Esophagus mucosa (tissue), 1 donor: Measurements from ENCODE around the gene NEO1. TPM values are rescaled to one million over a fixed set of nuclear protein-coding genes. Genes with fewer than 3 reads are reported as not detected.

Experiments used
- ATAC-seq: fragments of 200-7000 bp; cut with Tn5 transposase; one replicate; pipeline ENCODE4 v1.9.1; 2020
- total RNA-seq: library from RNA; stranded (reverse); gene quantifications from one replicate; pipeline ENCODE4 v1.2.4, GENCODE V29; 2023
- donor health status: DM: yes; HTN: yes; CAD: no.

NEO1 gene
- 10.6 TPM for total RNA-seq

GRCh38 chr15:73051807-73052652, at the start of gene NEO1:
Gene NEO1 (plus strand): TSS chr15:73052463. CDS start chr15:73052676, 213 bp downstream.
- peak; percentile 91 for ATAC-seq

GRCh38 chr15:73004462-73004861, 47.8 kb upstream of the NEO1 start:
- ATAC-seq, result no peak

- no peak for ATAC-seq
Observed at GRCh38 chr15:73005032-73005431, 47.2 kb upstream of the NEO1 start.

- ATAC-seq, result no peak
Observed at GRCh38 chr15:73005446-73005845, 46.8 kb upstream of the NEO1 start.

- no peak for ATAC-seq
Observed at GRCh38 chr15:73006523-73006922, 45.7 kb upstream of the NEO1 start.

GRCh38 chr15:73009066-73010056, 42.9 kb upstream of the NEO1 start:
- ATAC-seq, result peak; percentile 57

GRCh38 chr15:73010154-73011152, 41.8 kb upstream of the NEO1 start:
- no peak for ATAC-seq

- no peak for ATAC-seq
Observed at GRCh38 chr15:73014904-73015303, 37.4 kb upstream of the NEO1 start.

- no peak for ATAC-seq
Observed at GRCh38 chr15:73015493-73015892, 36.8 kb upstream of the NEO1 start.

GRCh38 chr15:73017987-73018386, 34.3 kb upstream of the NEO1 start:
- no peak for ATAC-seq

- ATAC-seq, result no peak
Observed at GRCh38 chr15:73019154-73019553, 33.1 kb upstream of the NEO1 start.

GRCh38 chr15:73019601-73020146, 32.6 kb upstream of the NEO1 start:
- no peak for ATAC-seq

- ATAC-seq, result no peak
Observed at GRCh38 chr15:73021139-73021621, 31.1 kb upstream of the NEO1 start.

- no peak for ATAC-seq
Observed at GRCh38 chr15:73022161-73022560, 30.1 kb upstream of the NEO1 start.

- no peak for ATAC-seq
Observed at GRCh38 chr15:73023071-73023470, 29.2 kb upstream of the NEO1 start.

- ATAC-seq, result no peak
Observed at GRCh38 chr15:73024168-73024567, 28.1 kb upstream of the NEO1 start.

- ATAC-seq, result no peak
Observed at GRCh38 chr15:73026511-73027054, 25.7 kb upstream of the NEO1 start.

- no peak for ATAC-seq
Observed at GRCh38 chr15:73028031-73028430, 24.2 kb upstream of the NEO1 start.

GRCh38 chr15:73028831-73029451, 23.3 kb upstream of the NEO1 start:
- no peak for ATAC-seq

- ATAC-seq, result no peak
Observed at GRCh38 chr15:73030122-73030679, 22.1 kb upstream of the NEO1 start.
